Effector memory CD4-positive, alpha-beta T cell (primary cell): ENCODE results near the gene GPS1.

Source experiments
- DNase-seq, 3 donors: peaks; one replicate each; pipeline ENCODE4 v3.0.0-alpha.2; 2020
- H3K27ac ChIP-seq: 2 replicates; pipeline ENCODE4 v1.7.0; 2013; ENCODE audit warnings: mild to moderate bottlenecking, low read length, moderate library complexity; ENCODE audit not compliant: insufficient read depth, poor library complexity, severe bottlenecking
- H3K27me3 ChIP-seq: replicated peaks from 2 replicates; pipeline ENCODE4 v1.7.0; 2013; ENCODE audit warnings: mild to moderate bottlenecking, low read length; ENCODE audit not compliant: insufficient read depth, control insufficient read depth, poor library complexity, severe bottlenecking
- H3K36me3 ChIP-seq: 2 replicates; pipeline ENCODE4 v1.7.0; 2013; ENCODE audit warnings: mild to moderate bottlenecking, low read length, moderate library complexity; ENCODE audit not compliant: control insufficient read depth, insufficient read depth
- H3K4me1 ChIP-seq: 2 replicates; pipeline ENCODE4 v1.7.0; 2013; ENCODE audit warnings: low read length, mild to moderate bottlenecking; ENCODE audit not compliant: control insufficient read depth, insufficient read depth, poor library complexity, severe bottlenecking
- H3K4me3 ChIP-seq: 2 replicates; pipeline ENCODE4 v1.7.0; 2013; ENCODE audit warnings: low read length, low read depth, mild to moderate bottlenecking; ENCODE audit not compliant: insufficient read depth, poor library complexity, severe bottlenecking
- H3K9me3 ChIP-seq: 2 replicates; pipeline ENCODE4 v1.7.0; 2013; ENCODE audit warnings: mild to moderate bottlenecking, low read length, moderate library complexity; ENCODE audit not compliant: control insufficient read depth

Gene GPS1

GRCh38 chr17:82085931-82086764 lies 34.5 kb downstream of the GPS1 start:
- H3K27ac ChIP-seq: no peak overlapping the region
- no peak for DNase-seq
- no peaks in the 10 kb centered on the region for H3K27me3 ChIP-seq
- no peak overlapping the region for H3K4me3 ChIP-seq
- H3K36me3 ChIP-seq: peaks cover 100% of the 10 kb centered on the region
- H3K4me1 ChIP-seq: no peaks in the 10 kb centered on the region
- H3K9me3 ChIP-seq: no peaks in the 10 kb centered on the region

- Histone ChIP-seq H3K27me3 (no peaks in the 10 kb centered on the region), H3K4me1 (no peaks in the 10 kb centered on the region), H3K9me3 (no peaks in the 10 kb centered on the region), H3K27ac (no peak overlapping the region), H3K36me3 (peaks cover 98% of the 10 kb centered on the region), H3K4me3 (no peak overlapping the region)
- DNase-seq: no peak
These were observed 35.5 kb downstream of the GPS1 start for GRCh38 chr17:82086941-82087906.

- no peak for DNase-seq
- Histone ChIP-seq H3K36me3 (peaks cover 97% of the 10 kb centered on the region), H3K4me1 (no peaks in the 10 kb centered on the region)
These were observed 36.5 kb downstream of the GPS1 start for GRCh38 chr17:82087961-82088837.

GRCh38 chr17:82088838-82089722 lies 37.4 kb downstream of the GPS1 start:
- no peak for DNase-seq
- H3K36me3 ChIP-seq: peaks cover 95% of the 10 kb centered on the region
- H3K9me3 ChIP-seq: no peaks in the 10 kb centered on the region
- H3K27ac ChIP-seq: no peak overlapping the region
- no peaks in the 10 kb centered on the region for H3K27me3 ChIP-seq
- no peaks in the 10 kb centered on the region for H3K4me1 ChIP-seq
- no peak overlapping the region for H3K4me3 ChIP-seq

More at GRCh38 chr17:82087961-82088837, 36.5 kb downstream of the GPS1 start:
- Histone ChIP-seq H3K27me3 (no peaks in the 10 kb centered on the region), H3K27ac (no peak overlapping the region), H3K4me3 (no peak overlapping the region), H3K9me3 (no peaks in the 10 kb centered on the region)

GRCh38 chr17:82089723-82090548 lies 38.2 kb downstream of the GPS1 start:
- H3K36me3 ChIP-seq: peaks cover 92% of the 10 kb centered on the region
- no peaks in the 10 kb centered on the region for H3K9me3 ChIP-seq
- H3K27ac ChIP-seq: no peak overlapping the region
- no peaks in the 10 kb centered on the region for H3K4me1 ChIP-seq
- no peaks in the 10 kb centered on the region for H3K27me3 ChIP-seq
- H3K4me3 ChIP-seq: no peak overlapping the region
- DNase-seq: no peak

- Histone ChIP-seq H3K9me3 (no peaks in the 10 kb centered on the region), H3K36me3 (peaks cover 92% of the 10 kb centered on the region)
- no peak for DNase-seq
These were observed 39.0 kb downstream of the GPS1 start for GRCh38 chr17:82090549-82091263.

GRCh38 chr17:82091264-82092066 lies 39.8 kb downstream of the GPS1 start:
- no peak overlapping the region for H3K4me3 ChIP-seq
- no peaks in the 10 kb centered on the region for H3K27me3 ChIP-seq
- DNase-seq: no peak
- H3K4me1 ChIP-seq: no peaks in the 10 kb centered on the region
- peaks cover 84% of the 10 kb centered on the region for H3K36me3 ChIP-seq
- H3K9me3 ChIP-seq: no peaks in the 10 kb centered on the region
- H3K27ac ChIP-seq: no peak overlapping the region

More at GRCh38 chr17:82090549-82091263, 39.0 kb downstream of the GPS1 start:
- no peak overlapping the region for H3K4me3 ChIP-seq
- no peaks in the 10 kb centered on the region for H3K4me1 ChIP-seq
- H3K27me3 ChIP-seq: no peaks in the 10 kb centered on the region
- no peak overlapping the region for H3K27ac ChIP-seq
